DOHH2 (cell line): ENCODE results near the gene PODXL2.

Source experiments
- H3F3A ChIP-seq: fragments of 200-600 bp; sonication (generic), shearing (Covaris generic); 2 replicates; pipeline ENCODE4 v1.6.0; 2016; ENCODE audit warnings: antibody characterized with exemption, mild to moderate bottlenecking; ENCODE audit not compliant: control insufficient read depth, insufficient read depth
- H3K27ac ChIP-seq: fragments of 200-600 bp; sonication (generic); 2 replicates; pipeline ENCODE4 v1.5.1; 2014; ENCODE audit warnings: low read depth, mild to moderate bottlenecking, low read length, moderate library complexity
- H3K27me3 ChIP-seq: fragments of 200-600 bp; sonication (generic); 2 replicates; pipeline ENCODE4 v1.6.1; 2014; ENCODE audit warnings: mild to moderate bottlenecking, low read length, mixed read lengths; ENCODE audit not compliant: control insufficient read depth
- H3K36me3 ChIP-seq: fragments of 200-600 bp; sonication (generic); 2 replicates; pipeline ENCODE4 v1.6.1; 2014; ENCODE audit warnings: mild to moderate bottlenecking, low read length, moderate library complexity, mixed read lengths; ENCODE audit not compliant: control insufficient read depth
- H3K4me1 ChIP-seq: fragments of 200-600 bp; sonication (generic); 2 replicates; pipeline ENCODE4 v1.6.1; 2014; ENCODE audit warnings: mild to moderate bottlenecking, low read length, mixed read lengths; ENCODE audit not compliant: control insufficient read depth
- H3K4me2 ChIP-seq: fragments of 200-600 bp; sonication (generic); 2 replicates; pipeline ENCODE4 v1.6.0; 2014; ENCODE audit warnings: mild to moderate bottlenecking, low read length, moderate library complexity
- H3K4me3 ChIP-seq: fragments of 200-600 bp; sonication (generic); 2 replicates; pipeline ENCODE4 v1.5.1; 2014; ENCODE audit warnings: mild to moderate bottlenecking, low read length, mixed read lengths
- H3K79me2 ChIP-seq: fragments of 200-600 bp; sonication (generic); 2 replicates; pipeline ENCODE4 v1.6.1; 2014; ENCODE audit warnings: mild to moderate bottlenecking, low read length, mixed read lengths; ENCODE audit not compliant: control insufficient read depth
- H3K9me2 ChIP-seq: fragments of 200-600 bp; sonication (generic); replicated peaks from 2 replicates; pipeline ENCODE4 v1.6.1; 2014; ENCODE audit warnings: mild to moderate bottlenecking, low read length, mixed read lengths; ENCODE audit not compliant: control insufficient read depth
- H3K9me3 ChIP-seq: fragments of 200-600 bp; sonication (generic); 2 replicates; pipeline ENCODE4 v1.6.1; 2014; ENCODE audit warnings: antibody characterized with exemption, low read length, mixed read lengths; ENCODE audit not compliant: control insufficient read depth, insufficient read depth
- H4K20me1 ChIP-seq: fragments of 200-600 bp; sonication (generic); 2 replicates; pipeline ENCODE4 v1.6.0; 2014; ENCODE audit warnings: low read depth, mild to moderate bottlenecking, antibody characterized with exemption, low read length, moderate library complexity; ENCODE audit not compliant: control insufficient read depth, insufficient read depth
- EZH2phosphoT487 ChIP-seq: fragments of 200-600 bp; sonication (generic); IDR thresholded peaks from 2 replicates; pipeline ENCODE4 v1.6.1; 2017; ENCODE audit warnings: borderline replicate concordance, mild to moderate bottlenecking, antibody characterized with exemption, low read length, moderate library complexity, mixed read lengths
- TF ChIP-seq, protein P1 (sequence below): fragments of 200-600 bp; sonication (generic); IDR thresholded peaks from one replicate; pipeline ENCODE4 v1.5.1; 2014; ENCODE audit warnings: antibody characterized with exemption, mild to moderate bottlenecking, low read depth, low read length; ENCODE audit not compliant: poor library complexity, severe bottlenecking

The PODXL2 gene

DNA sequence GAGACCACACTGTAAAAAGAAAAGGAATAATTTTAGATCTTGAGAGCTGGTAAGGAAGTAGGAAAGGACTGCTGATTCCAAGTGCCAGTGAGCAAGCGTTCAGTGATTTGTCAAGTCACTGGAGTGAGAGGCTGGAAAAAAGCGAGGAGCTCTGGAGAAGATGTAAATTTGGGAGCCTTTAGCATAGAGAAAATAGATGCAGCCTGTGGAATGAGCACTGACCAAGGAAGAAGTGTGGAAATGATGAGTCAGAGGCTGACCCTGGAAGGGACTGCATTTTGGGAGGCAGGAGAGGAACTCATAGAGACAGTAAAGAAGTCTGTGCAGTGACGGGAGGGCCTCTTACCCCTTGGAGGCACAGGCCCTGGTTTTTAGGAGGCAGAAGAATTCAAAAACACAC lies 26.7 kb downstream of the PODXL2 start:
- H3K79me2 ChIP-seq = no peaks in the 10 kb centered on the region
- no peaks in the 10 kb centered on the region for H3K36me3 ChIP-seq
- H3F3A ChIP-seq = no peaks in the 10 kb centered on the region
- H3K27ac ChIP-seq = no peak overlapping the region
- H3K4me2 ChIP-seq = no peak overlapping the region
- H3K4me3 ChIP-seq = no peak overlapping the region
- no peaks in the 10 kb centered on the region for H3K9me2 ChIP-seq
- H3K4me1 ChIP-seq = no peaks in the 10 kb centered on the region
- no peaks in the 10 kb centered on the region for H3K9me3 ChIP-seq
- TF ChIP-seq, protein P1, sequence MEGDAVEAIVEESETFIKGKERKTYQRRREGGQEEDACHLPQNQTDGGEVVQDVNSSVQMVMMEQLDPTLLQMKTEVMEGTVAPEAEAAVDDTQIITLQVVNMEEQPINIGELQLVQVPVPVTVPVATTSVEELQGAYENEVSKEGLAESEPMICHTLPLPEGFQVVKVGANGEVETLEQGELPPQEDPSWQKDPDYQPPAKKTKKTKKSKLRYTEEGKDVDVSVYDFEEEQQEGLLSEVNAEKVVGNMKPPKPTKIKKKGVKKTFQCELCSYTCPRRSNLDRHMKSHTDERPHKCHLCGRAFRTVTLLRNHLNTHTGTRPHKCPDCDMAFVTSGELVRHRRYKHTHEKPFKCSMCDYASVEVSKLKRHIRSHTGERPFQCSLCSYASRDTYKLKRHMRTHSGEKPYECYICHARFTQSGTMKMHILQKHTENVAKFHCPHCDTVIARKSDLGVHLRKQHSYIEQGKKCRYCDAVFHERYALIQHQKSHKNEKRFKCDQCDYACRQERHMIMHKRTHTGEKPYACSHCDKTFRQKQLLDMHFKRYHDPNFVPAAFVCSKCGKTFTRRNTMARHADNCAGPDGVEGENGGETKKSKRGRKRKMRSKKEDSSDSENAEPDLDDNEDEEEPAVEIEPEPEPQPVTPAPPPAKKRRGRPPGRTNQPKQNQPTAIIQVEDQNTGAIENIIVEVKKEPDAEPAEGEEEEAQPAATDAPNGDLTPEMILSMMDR = no peak
- no peak for TF ChIP-seq EZH2phosphoT487
- no peaks in the 10 kb centered on the region for H4K20me1 ChIP-seq
- H3K27me3 ChIP-seq = peaks cover 41% of the 10 kb centered on the region

DNA sequence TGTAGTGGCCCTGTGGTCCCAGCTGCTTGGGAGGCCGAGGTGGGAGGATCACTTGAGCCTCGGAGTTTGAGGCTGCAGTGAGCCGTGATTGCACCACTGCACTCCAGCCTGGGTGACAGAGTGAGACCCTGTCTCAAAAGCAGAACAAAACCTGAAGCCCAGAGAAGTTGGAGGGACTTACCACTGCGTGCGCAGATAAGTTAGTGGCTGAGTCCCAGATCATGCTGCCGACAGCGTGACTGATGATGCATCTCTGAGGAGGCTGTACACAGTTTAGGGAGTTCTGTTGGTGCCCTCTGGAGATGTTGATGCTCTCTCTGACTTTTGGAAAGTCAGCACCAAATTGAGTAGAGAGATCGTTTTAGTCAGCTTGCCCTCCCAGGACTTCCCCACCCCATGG lies 27.9 kb downstream of the PODXL2 start:
- H3K9me3 ChIP-seq = no peaks in the 10 kb centered on the region
- H3K27me3 ChIP-seq = peaks cover 41% of the 10 kb centered on the region
- H3K79me2 ChIP-seq = no peaks in the 10 kb centered on the region
- no peaks in the 10 kb centered on the region for H3K36me3 ChIP-seq
- H3K4me3 ChIP-seq = no peak overlapping the region
- no peak overlapping the region for H3K27ac ChIP-seq
- H4K20me1 ChIP-seq = no peaks in the 10 kb centered on the region
- TF ChIP-seq EZH2phosphoT487 = no peak
- TF ChIP-seq, protein P1 = no peak
- no peaks in the 10 kb centered on the region for H3K4me1 ChIP-seq
- H3K4me2 ChIP-seq = no peak overlapping the region
- H3F3A ChIP-seq = no peaks in the 10 kb centered on the region
- no peaks in the 10 kb centered on the region for H3K9me2 ChIP-seq

GRCh38 chr3:127658234-127658633 lies 29.2 kb downstream of the PODXL2 start:
- Histone ChIP-seq H3K9me2 (no peaks in the 10 kb centered on the region), H3K4me2 (no peak overlapping the region), H3K79me2 (no peaks in the 10 kb centered on the region), H3F3A (no peaks in the 10 kb centered on the region), H3K27ac (no peak overlapping the region), H3K9me3 (no peaks in the 10 kb centered on the region), H3K27me3 (peaks cover 31% of the 10 kb centered on the region), H3K36me3 (no peaks in the 10 kb centered on the region), H4K20me1 (no peaks in the 10 kb centered on the region), H3K4me1 (no peaks in the 10 kb centered on the region), H3K4me3 (no peak overlapping the region)
- TF ChIP-seq, protein P1 = no peak
- no peak for TF ChIP-seq EZH2phosphoT487
